LoVo (cell line): ENCODE data around the gene MED9.

Source experiments
- DNase-seq: peaks from one replicate; pipeline ENCODE4 v3.0.0-alpha.2; 2016; ENCODE audit warnings: low spot score

The MED9 gene

GRCh38 chr17:17538417-17539391, 61.9 kb downstream of the MED9 start:
- DNase-seq, result peak; percentile 56

GRCh38 chr17:17539591-17539990, 62.8 kb downstream of the MED9 start:
- DNase-seq, result no peak

GRCh38 chr17:17540278-17540906, 63.6 kb downstream of the MED9 start:
- no peak for DNase-seq

GRCh38 chr17:17540935-17541639, 64.3 kb downstream of the MED9 start:
- no peak for DNase-seq

- no peak for DNase-seq
Measured at GRCh38 chr17:17541640-17542001, 64.8 kb downstream of the MED9 start.
